IPS-18c (cell line): ENCODE results near the gene KDM7A.
"Not testable (repeated sequence)": the region's sequence is repeated elsewhere in the genome, so short reads cannot be mapped to it uniquely, and the experiment has no call there.

Source experiments
- H3K4me3 ChIP-seq: 2 replicates; pipeline ENCODE4 v1.7.0; 2013; ENCODE audit warnings: low read depth, mild to moderate bottlenecking, low read length, moderate library complexity; ENCODE audit not compliant: insufficient read depth
- H3K9me3 ChIP-seq: one replicate; pipeline ENCODE4 v1.6.1; 2013; ENCODE audit warnings: mild to moderate bottlenecking, low read length, moderate library complexity; ENCODE audit not compliant: control insufficient read depth, insufficient read depth

KDM7A gene

DNA sequence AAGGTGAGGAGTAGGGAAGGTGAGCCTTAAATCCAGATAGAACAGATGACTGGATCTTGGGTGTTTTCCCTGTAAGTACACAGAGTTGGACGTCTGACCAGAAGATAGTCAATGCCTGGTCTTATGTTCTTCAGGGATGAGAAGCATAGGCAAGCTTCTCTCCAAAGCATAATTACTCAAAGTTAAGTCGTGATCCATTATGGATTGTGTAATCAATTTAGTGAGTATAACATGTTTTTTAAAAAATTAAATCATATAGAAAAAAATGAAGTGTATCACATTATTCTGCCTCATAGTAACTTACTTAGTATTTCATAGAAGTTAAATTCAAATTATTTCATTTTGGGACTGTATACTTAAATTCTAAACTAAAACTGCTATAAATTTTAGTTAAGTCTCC, 39.7 kb downstream of the KDM7A start:
- no peaks in the 10 kb centered on the region for H3K9me3 ChIP-seq
- no peak overlapping the region for H3K4me3 ChIP-seq

DNA sequence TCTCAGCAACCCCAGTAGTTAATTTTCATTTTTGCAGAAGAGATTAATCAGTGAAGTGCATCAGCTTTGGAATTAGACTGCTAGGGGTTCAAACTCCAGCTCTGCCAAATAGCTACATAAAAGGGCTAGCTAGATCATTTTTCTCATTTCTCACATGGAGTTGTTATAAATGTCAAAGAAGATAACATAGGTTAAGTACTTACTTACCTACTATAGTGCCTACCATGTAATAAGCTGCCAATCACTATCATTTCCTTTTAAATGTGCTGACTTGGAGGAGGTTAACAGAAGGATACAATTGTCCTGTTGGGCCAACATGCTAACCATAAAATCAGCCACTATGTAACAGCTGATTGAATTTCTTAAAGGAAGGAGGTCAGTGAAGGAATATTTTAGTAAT, 40.7 kb downstream of the KDM7A start:
- no peak overlapping the region for H3K4me3 ChIP-seq
- H3K9me3 ChIP-seq = no peaks in the 10 kb centered on the region

DNA sequence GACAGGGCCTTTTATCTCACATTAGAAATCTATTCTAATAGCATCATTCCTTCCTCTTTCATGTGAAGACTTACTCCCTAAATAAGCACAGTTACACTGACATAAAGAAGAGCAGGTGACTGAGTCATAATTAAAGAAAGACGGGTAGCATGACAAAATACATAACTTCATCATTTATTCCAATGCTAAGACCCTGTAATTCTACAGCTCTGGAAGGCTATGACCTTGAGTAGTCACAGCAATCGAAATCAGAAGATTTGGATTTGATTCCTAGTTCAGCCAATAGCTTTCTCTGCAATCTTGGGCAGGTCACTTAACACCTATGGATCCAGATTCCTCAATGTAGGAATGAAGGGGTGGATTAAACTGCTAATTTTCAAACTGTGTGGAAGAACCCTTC, 42.7 kb downstream of the KDM7A start:
- H3K9me3 ChIP-seq = no peaks in the 10 kb centered on the region
- H3K4me3 ChIP-seq = no peak overlapping the region

DNA sequence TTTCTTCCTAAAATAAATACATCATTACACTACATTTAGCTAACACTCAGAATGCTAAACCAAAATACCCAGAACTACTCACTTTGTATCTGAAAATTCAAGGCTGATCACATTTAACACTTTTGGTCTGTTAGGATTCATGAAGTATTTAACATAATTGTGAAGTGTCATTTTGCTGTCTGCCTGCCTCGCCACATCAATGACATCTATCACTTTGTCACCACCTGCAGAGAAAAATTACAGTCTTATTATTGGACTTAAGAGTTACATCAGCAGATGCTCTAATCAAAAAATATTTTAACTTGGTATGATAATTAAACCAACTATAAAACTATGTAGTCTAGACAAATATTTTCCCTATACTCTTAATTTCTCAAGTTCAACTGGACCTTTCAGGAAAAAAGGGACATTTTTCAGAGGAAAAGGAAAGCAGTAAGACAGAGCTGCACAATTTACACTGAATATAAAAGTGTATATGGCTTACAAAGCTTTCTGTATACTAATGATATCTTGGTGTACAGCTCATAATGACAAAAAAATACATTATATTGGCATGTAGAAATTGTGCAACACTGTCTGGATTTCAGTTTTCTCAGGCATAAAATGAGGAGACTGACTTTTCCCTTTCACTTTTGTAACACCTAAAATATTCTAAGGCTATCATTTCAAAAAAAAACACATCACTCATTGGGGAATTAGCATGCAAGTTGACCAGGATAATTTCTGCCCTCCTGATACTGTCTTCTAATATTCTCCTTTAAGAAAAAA, 49.2 kb downstream of the KDM7A start:
- H3K9me3 ChIP-seq = no peaks in the 10 kb centered on the region
- no peak overlapping the region for H3K4me3 ChIP-seq

DNA sequence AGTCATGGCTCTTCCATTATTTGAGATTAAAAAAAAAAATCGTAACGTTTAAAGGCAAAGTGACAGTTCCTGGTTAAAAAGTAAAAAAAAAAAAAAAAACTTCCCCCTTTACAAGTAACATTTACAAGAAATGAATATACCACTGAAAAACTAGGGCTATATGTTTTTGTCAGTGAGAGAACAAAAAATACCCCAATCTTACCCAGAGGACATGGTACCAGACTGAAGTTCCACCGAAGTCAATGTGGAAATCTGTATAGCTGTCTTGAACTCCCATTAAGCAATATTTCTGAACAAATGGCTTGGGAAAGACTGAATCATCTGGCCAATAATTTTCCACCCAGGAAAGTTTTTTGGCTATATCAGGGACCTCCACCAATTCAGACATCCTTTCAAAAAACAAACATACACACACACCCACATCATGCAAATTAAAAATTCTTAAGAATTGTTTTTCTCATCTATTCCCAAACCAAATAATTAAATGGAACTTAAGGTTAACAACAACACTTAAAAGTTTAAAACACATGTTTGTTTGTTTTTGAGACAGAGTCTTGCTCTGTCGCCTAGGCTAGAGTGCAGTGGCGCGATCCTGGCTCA, 50.2 kb downstream of the KDM7A start:
- Histone ChIP-seq H3K9me3 (no peaks in the 10 kb centered on the region), H3K4me3 (no peak overlapping the region)

DNA sequence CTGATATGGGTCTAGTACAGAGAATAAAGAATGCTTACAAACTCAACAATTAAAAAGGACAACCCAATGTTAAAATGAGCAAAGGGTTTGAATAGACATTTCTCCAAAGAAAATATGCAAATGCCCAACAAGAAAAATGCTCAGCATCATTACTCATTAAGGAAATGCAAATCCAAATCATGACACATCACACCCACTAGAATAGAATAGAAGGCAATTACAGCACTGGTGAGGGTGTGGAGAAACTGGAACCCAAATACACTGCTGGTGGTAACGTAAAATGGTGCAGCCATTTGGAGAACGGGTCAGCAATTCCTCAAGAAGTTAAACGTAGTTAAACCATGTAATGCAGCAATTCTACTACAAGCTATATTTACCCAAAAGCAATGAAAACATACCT, 53.8 kb downstream of the KDM7A start:
- no peak overlapping the region for H3K4me3 ChIP-seq

DNA sequence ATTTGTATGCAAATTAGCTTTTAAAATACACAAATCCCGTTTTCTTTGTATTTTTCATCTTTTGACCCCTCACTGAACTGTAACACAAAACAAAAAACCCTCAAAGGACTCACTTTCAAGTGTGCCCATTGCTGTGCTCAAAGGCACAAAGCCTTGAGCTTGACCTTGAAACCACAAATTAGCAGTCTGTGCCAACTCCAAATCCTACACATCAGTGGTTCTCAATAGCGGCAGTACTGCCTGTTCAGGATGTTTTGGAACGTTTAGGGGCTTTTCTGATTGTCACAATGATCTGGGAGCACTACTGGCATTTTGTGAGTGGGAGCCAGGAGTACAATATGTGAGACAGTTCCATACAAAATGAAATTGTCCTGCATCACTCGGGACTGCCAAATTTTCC, 55.5 kb downstream of the KDM7A start:
- H3K9me3 ChIP-seq = no peaks in the 10 kb centered on the region
- H3K4me3 ChIP-seq = no peak overlapping the region

More for the DNA sequence above, 53.8 kb downstream of the KDM7A start:
- H3K9me3 ChIP-seq = no peaks in the 10 kb centered on the region

DNA sequence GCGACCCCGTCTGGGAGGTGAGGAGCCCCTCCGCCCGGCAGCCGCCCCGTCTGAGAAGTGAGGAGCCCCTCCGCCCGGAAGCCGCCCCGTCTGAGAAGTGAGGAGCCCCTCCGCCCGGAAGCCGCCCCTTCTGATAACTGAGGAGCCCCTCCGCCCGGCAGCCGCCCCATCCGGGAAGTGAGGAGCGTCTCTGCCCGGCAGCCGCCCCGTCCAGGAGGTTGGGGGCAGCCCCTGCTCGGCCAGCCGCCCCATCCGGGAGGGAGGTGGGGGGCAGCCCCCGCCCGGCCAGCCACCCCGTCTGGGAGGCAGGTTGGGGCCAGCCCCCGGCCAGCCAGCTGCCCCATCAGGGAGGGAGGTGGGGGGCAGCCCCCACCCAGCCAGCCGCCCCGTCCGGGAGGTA, 62.0 kb downstream of the KDM7A start:
- not testable (repeated sequence) for H3K4me3 ChIP-seq, H3K9me3 ChIP-seq

DNA sequence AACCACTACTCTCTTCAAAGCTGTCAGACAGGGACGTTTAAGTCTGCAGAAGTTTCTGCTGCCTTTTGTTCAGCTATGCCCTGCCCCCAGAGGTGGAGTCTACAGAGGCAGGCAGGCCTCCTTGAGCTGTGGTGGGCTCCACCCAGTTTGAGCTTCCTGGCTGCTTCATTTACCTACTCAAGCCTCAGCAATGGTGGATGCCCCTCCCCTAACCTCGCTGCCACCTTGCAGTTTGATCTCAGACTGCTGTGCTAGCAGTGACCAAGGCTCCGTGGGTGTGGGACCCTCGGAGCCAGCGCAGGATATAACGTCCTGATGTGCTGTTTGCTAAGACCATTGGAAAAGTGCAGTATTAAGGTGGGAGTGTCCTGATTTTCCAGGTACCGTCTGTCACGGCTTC, 68.0 kb downstream of the KDM7A start:
- H3K4me3 ChIP-seq, H3K9me3 ChIP-seq: not testable (repeated sequence)

DNA sequence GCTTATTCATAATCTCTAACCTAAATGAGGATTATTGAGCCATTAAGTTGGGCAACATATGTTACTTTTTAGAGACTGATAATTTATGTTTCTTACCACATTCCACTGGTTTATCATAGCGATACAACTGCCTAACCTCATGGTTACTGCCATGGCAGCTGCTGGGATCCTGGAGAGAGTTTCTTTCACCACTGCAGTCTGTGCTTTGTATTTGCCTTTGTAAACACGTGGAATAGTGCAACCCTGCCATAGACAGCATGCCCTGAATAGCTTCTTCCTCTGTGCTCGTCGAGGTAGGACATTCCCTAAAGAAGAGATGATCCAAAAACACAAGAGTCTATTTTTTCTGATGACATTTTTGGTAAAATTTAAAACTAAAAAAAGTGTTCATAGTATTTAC, 80.3 kb downstream of the KDM7A start:
- Histone ChIP-seq H3K4me3 (no peak overlapping the region), H3K9me3 (peaks cover 2% of the 10 kb centered on the region)

DNA sequence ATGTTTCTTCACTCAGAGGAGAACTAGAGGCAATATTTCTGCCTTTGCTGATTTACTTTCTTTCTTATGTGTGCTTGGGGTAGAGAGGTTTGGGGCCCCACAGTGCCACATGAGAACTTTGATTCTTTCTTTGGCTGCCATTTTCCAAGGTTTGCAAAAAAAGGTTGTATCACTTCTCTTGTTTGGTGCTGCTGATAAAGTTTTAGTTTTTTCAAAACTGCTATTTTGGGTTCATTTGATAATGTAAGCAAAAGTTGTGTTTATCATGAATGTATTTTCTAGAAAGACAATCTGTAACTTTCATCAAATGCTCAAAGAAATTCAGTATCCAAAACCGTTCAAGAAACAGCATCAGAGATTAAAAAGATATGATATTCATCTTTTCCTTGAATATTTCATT, 83.4 kb downstream of the KDM7A start:
- no peak overlapping the region for H3K4me3 ChIP-seq

DNA sequence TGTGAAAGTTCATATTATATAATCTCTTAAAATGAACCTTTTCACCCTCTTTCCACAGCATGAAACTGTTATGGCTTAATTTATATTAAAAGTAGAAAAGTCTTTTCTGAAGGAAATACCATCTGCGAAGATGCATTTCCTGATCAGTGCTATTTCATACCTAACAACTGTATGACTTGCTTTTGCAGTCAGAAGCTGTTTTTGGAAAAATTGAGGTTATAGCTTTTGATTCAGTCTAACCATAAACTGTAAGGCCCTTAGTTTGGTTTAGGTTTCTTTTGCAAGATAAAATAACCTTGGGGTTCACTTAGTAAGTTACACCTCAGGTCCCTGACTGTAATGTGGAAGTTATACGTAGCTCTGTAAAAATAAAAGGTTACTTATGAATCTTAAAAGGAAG, 91.3 kb downstream of the KDM7A start:
- H3K9me3 ChIP-seq = no peaks in the 10 kb centered on the region
- no peak overlapping the region for H3K4me3 ChIP-seq

More for the DNA sequence above, 83.4 kb downstream of the KDM7A start:
- no peaks in the 10 kb centered on the region for H3K9me3 ChIP-seq

DNA sequence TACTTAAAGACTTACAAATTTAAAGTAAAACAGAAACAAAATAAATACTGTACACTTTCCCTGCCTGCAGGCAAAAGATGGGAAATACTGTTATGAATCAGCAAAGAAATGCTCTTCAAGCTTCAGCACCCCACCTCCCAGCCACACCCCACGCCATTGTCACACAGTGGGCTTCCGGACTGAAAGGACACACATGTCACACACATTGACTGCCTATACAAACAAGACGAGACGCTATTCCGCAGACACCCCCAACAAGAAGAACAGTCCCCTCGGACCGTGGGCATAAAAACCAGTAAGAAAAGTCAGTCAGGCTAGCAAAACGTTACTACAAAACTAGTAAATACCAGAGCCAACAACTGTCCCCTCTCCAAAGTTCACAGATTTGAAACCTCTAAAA, 91.8 kb downstream of the KDM7A start:
- no peak overlapping the region for H3K4me3 ChIP-seq
- H3K9me3 ChIP-seq = no peaks in the 10 kb centered on the region

DNA sequence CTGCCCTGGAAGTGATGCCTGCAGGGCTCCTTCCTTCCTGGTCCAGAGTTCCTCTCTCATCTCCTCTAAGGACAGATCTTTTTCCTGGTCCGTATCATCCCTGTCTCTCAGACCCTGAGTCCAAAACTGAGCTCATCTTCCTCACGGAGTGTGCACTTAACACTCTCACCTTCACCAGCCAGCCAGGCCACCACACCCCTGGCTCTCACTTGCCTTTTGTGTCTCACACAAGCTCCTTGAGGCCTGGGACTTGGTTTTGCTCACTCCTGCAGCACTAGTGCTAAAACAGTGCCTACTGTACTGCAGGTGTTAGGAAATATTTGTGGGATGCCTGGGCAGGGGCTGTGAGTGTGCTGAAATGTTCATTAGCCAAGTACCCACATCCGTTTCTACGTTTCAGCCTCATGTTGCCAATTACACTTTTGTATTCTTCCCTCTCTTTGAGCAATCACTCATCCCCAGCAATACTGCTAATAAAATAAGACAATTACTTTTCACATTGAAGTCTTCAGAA, 92.6 kb downstream of the KDM7A start:
- Histone ChIP-seq H3K4me3 (no peak overlapping the region), H3K9me3 (no peaks in the 10 kb centered on the region)

DNA sequence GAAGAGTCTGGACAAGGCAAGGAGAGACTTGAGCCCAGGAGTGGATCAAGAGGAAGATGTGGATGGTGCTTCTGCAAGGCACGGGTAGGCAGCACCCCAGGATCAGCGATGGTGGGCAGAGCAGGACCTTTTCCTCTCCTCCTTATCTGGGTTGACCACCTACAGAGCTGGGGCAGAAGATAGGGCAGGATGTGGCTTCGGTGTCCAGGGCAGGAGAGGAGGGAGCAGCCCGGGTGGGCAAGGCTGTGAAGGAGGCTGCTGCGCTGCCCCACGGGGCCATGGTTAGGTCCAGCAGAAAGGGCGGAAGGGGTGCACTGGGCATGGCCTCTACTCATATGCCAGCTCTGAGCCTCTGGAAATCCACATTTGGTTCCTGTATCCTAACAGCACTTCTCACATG, 94.0 kb downstream of the KDM7A start:
- Histone ChIP-seq H3K9me3 (no peaks in the 10 kb centered on the region), H3K4me3 (no peak overlapping the region)

DNA sequence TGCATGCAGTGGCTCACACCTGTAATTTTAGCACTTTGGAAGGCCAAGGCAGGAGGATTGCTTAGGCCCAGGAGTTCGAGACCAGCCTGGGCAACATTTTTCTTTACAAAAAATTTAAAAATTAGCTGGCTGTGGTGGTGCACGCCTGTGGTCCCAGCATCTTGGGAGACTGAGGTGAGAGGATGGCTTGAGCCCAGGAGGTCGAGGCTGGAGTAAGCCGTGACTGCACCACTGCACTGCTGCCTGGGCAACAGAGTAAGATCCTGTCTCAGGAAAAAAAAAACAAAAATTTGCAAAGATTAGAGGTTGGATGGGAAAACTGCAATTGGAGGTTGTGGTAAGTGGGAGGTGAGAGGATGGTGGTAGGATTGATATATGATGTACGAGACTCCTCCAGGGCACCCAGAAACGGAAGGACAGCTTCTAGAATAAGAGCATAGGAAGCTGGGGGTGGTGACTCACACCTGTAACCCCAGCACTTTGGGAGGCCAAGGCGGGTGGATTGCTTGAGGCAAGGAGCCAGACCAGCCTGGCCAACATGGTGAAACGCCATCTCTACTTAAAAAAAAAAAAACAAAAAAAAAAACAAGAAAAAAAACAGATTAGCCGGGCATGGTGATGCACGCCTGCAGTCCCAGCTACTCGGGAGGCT, 94.9 kb downstream of the KDM7A start:
- no peaks in the 10 kb centered on the region for H3K9me3 ChIP-seq
- no peak overlapping the region for H3K4me3 ChIP-seq

DNA sequence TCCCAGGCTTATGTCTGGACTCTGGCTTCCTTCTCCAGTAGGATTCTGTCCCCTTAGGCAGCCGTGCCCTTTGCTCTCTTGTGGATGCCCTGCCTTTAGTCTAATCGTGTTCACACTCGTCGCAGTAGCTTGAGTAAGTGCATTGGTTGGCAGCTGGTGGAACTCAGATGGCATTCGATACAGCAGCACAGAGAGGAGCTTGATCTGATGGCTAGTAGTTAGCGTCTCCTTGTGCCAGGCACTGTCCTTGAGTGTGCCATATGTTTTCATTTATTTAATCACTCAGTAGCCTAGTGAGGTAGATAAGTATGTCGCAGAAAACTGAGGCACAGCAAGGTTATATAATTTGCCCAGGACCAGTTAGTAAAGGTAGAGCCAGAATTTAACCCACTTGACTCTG, 95.9 kb downstream of the KDM7A start:
- H3K9me3 ChIP-seq = no peaks in the 10 kb centered on the region

DNA sequence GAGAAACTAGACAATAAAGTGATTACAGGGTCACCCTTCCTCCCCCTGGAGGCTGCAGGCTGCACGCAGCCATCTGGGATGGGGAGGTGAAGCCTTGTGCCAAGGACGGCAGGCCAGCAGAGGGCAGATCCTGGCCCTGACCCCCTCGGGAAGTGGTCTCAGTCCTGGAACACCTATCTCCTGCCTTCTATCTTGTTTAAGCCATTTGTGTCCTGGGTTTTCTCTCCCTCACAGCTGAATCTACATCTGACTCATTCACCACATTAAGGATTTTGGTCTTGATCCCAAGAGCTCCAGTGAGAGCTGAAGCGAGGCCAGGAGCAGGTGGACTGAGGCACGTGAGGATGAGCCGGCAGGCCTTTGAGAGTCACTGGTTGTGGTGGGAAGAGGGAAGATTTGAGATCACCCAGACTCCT, 97.7 kb downstream of the KDM7A start:
- H3K9me3 ChIP-seq = no peaks in the 10 kb centered on the region
- no peak overlapping the region for H3K4me3 ChIP-seq

More for the DNA sequence above, 95.9 kb downstream of the KDM7A start:
- no peak overlapping the region for H3K4me3 ChIP-seq
